Mesenchymal stem cell (in vitro differentiated cells and primary cell): ENCODE measurements around the gene POLR1G.
A peak's percentile ranks its signal among the peaks of the same experiment; 100 is the strongest.
"Not testable (repeated sequence)": the region's sequence is repeated elsewhere in the genome, so short reads cannot be mapped to it uniquely, and the experiment has no call there.

Experiments used
- DNase-seq: peaks from one replicate; pipeline ENCODE4 v3.0.0-alpha.2; 2013
- H2AFZ ChIP-seq: one replicate; pipeline ENCODE4 v1.6.1; 2013; ENCODE audit warnings: low read depth, mild to moderate bottlenecking, control low read depth, inconsistent platforms, low read length, moderate library complexity
- H2AK5ac ChIP-seq: 2 replicates; pipeline ENCODE4 v1.6.1; 2013; ENCODE audit warnings: low read length, moderate library complexity, mild to moderate bottlenecking, inconsistent platforms; ENCODE audit not compliant: severe bottlenecking
- H2BK120ac ChIP-seq: one replicate; pipeline ENCODE4 v1.6.1; 2013; ENCODE audit warnings: low read depth, mild to moderate bottlenecking, inconsistent platforms, low read length, moderate library complexity
- H2BK12ac ChIP-seq, 2 experiments: one replicate each; pipeline ENCODE4 v1.6.1; 2013; ENCODE audit warnings: inconsistent platforms in 2 of 2, low read length in 2 of 2, mild to moderate bottlenecking in 2 of 2, moderate library complexity in 2 of 2, control low read depth in 1 of 2
- H2BK15ac ChIP-seq: one replicate; pipeline ENCODE4 v1.6.1; 2013; ENCODE audit warnings: mild to moderate bottlenecking, low read depth, inconsistent platforms; ENCODE audit not compliant: poor library complexity, severe bottlenecking
- H2BK5ac ChIP-seq: 2 replicates; pipeline ENCODE4 v1.6.1; 2013; ENCODE audit warnings: low read depth, mild to moderate bottlenecking, low read length, control low read depth, inconsistent platforms; ENCODE audit not compliant: poor library complexity, severe bottlenecking
- H3K14ac ChIP-seq, 2 experiments: one replicate each; pipeline ENCODE4 v1.6.1; 2013; ENCODE audit warnings: inconsistent platforms in 2 of 2, low read length in 2 of 2, control low read depth in 1 of 2, mild to moderate bottlenecking in 1 of 2, moderate library complexity in 1 of 2
- H3K18ac ChIP-seq, 2 experiments: one replicate each; pipeline ENCODE4 v1.6.1; 2013; ENCODE audit warnings: inconsistent platforms in 2 of 2, low read length in 2 of 2, control low read depth in 1 of 2, low read depth in 1 of 2, mild to moderate bottlenecking in 1 of 2
- H3K23ac ChIP-seq, 2 experiments: one replicate each; pipeline ENCODE4 v1.6.1; 2013; ENCODE audit warnings: inconsistent platforms in 2 of 2, low read length in 2 of 2, mild to moderate bottlenecking in 2 of 2, moderate library complexity in 2 of 2, control low read depth in 1 of 2
- H3K27ac ChIP-seq: 2 replicates; pipeline ENCODE4 v1.5.1; 2013; ENCODE audit warnings: mild to moderate bottlenecking, moderate library complexity, low read length, control low read depth, inconsistent platforms; ENCODE audit not compliant: poor library complexity, severe bottlenecking
- H3K27me3 ChIP-seq, 2 experiments: 2 replicates each; pipeline versions ENCODE4 v1.6.1 to v1.7.0; 2013; ENCODE audit warnings: low read length in 2 of 2, mild to moderate bottlenecking in 2 of 2, moderate library complexity in 2 of 2, control low read depth in 1 of 2, inconsistent platforms in 1 of 2; ENCODE audit not compliant: control insufficient read depth in 1 of 2, insufficient read depth in 1 of 2
- H3K36me3 ChIP-seq, 2 experiments: 2 replicates each; pipeline versions ENCODE4 v1.6.1 to v1.7.0; 2013; ENCODE audit warnings: low read length in 2 of 2, control low read depth in 1 of 2, inconsistent platforms in 1 of 2, low read depth in 1 of 2, mild to moderate bottlenecking in 1 of 2; ENCODE audit not compliant: insufficient read depth in 2 of 2, control insufficient read depth in 1 of 2
- H3K4ac ChIP-seq, 2 experiments: one replicate each; pipeline ENCODE4 v1.6.1; 2013; ENCODE audit warnings: inconsistent platforms in 2 of 2, low read length in 2 of 2, mild to moderate bottlenecking in 2 of 2, moderate library complexity in 2 of 2, control low read depth in 1 of 2, low read depth in 1 of 2
- H3K4me1 ChIP-seq: 2 replicates; pipeline ENCODE4 v1.6.1; 2013; ENCODE audit warnings: low read depth, low read length, control low read depth; ENCODE audit not compliant: control insufficient read depth, insufficient read depth
- H3K4me2 ChIP-seq: 2 replicates; pipeline ENCODE4 v1.6.1; 2013; ENCODE audit warnings: low read length, mild to moderate bottlenecking, inconsistent platforms; ENCODE audit not compliant: poor library complexity, severe bottlenecking
- H3K4me3 ChIP-seq, 2 experiments: 2 replicates each; pipeline versions ENCODE4 v1.5.1 to v1.7.0; 2013; ENCODE audit warnings: low read length in 2 of 2, mild to moderate bottlenecking in 2 of 2, control low read depth in 1 of 2, low read depth in 1 of 2; ENCODE audit not compliant: insufficient read depth in 1 of 2
- H3K79me1 ChIP-seq: replicated peaks from 2 replicates; pipeline ENCODE4 v1.6.1; 2013; ENCODE audit warnings: mild to moderate bottlenecking, control low read depth, low read length, inconsistent platforms; ENCODE audit not compliant: poor library complexity, severe bottlenecking
- H3K9ac ChIP-seq: 2 replicates; pipeline ENCODE4 v1.7.0; 2013; ENCODE audit warnings: mild to moderate bottlenecking, low read length, moderate library complexity
- H3K9me3 ChIP-seq: 2 replicates; pipeline ENCODE4 v1.7.0; 2013; ENCODE audit warnings: mild to moderate bottlenecking, low read length; ENCODE audit not compliant: control insufficient read depth
- H4K8ac ChIP-seq: one replicate; pipeline ENCODE4 v1.6.1; 2013; ENCODE audit warnings: inconsistent platforms, mild to moderate bottlenecking, low read length, moderate library complexity
- H4K91ac ChIP-seq: one replicate; pipeline ENCODE4 v1.6.1; 2013; ENCODE audit warnings: mild to moderate bottlenecking, low read length, inconsistent platforms
- WGBS: methylation state at CpG from one replicate; pipeline ENCODE4 v1.1.7; 2013; ENCODE audit warnings: mixed read lengths; 5-methylcytosine and 5-hydroxymethylcytosine counted together

Gene POLR1G

DNA sequence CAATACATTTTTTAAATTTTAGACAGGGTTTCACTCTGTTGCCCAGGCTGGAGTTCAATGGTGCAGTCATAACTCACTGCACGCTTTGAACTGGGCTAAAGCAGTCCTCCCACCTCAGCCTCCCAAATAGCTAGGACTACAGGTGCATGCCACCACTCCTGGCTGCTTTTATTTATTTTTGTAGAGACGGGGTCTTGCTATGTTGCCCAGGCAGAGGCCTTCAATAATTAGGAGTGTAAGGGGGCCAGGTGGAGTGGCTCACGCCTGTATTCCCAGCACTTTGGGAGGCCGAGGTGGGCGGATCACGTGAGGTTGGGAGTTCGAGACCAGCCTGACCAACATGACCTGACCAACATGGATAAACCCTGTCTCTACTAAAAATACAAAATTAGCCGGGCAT lies 26.1 kb downstream of the POLR1G start:
- not testable (repeated sequence) for H2AFZ ChIP-seq, H4K8ac ChIP-seq, H3K36me3 ChIP-seq, H3K23ac ChIP-seq, H3K9ac ChIP-seq, H2BK12ac ChIP-seq, H2BK120ac ChIP-seq, H3K79me1 ChIP-seq, H2BK5ac ChIP-seq, H2BK15ac ChIP-seq, H3K4me1 ChIP-seq, H3K4me2 ChIP-seq, H3K18ac ChIP-seq, H3K27me3 ChIP-seq, H3K4ac ChIP-seq, H3K14ac ChIP-seq, H3K27ac ChIP-seq, H4K91ac ChIP-seq, H3K4me3 ChIP-seq, DNase-seq, H3K9me3 ChIP-seq, H2AK5ac ChIP-seq
- WGBS, result 90% methylated on average over 4 of the region's 8 CpGs

- Histone ChIP-seq H3K23ac (no peak overlapping the region), H3K79me1 (no peaks in the 10 kb centered on the region), H3K27me3 (no peaks in the 10 kb centered on the region), H3K9ac (no peak overlapping the region), H3K4me2 (no peak overlapping the region), H3K9me3 (no peaks in the 10 kb centered on the region), H3K18ac (no peak overlapping the region), H3K4me1 (peaks cover 6% of the 10 kb centered on the region), H2BK15ac (no peak overlapping the region), H2BK12ac (no peak overlapping the region), H3K14ac (no peak overlapping the region), H3K4ac (no peak overlapping the region), H3K4me3 (no peak overlapping the region), H4K8ac (no peak overlapping the region), H3K27ac (no peak overlapping the region), H2AFZ (no peak overlapping the region), H2BK120ac (no peak overlapping the region), H3K36me3 (no peaks in the 10 kb centered on the region), H4K91ac (no peak overlapping the region), H2BK5ac (no peak overlapping the region), H2AK5ac (no peak overlapping the region)
- DNase-seq, result no peak
- 100% methylated on average over 2 of the region's 3 CpGs for WGBS
These were observed 30.9 kb downstream of the POLR1G start for GRCh38 chr19:45437328-45437727.

- Histone ChIP-seq H3K27ac (no peak overlapping the region), H3K4ac (no peak overlapping the region), H3K23ac (no peak overlapping the region), H2BK5ac (no peak overlapping the region), H2BK120ac (no peak overlapping the region), H4K91ac (no peak overlapping the region), H3K27me3 (no peaks in the 10 kb centered on the region), H3K4me1 (peaks cover 15% of the 10 kb centered on the region), H3K36me3 (no peaks in the 10 kb centered on the region), H3K9me3 (no peaks in the 10 kb centered on the region), H2AFZ (no peak overlapping the region), H2AK5ac (no peak overlapping the region), H3K14ac (no peak overlapping the region), H3K4me2 (no peak overlapping the region), H2BK12ac (no peak overlapping the region), H3K79me1 (no peaks in the 10 kb centered on the region), H3K4me3 (peak overlapping the region in 1 of 2 experiments; percentile 72), H3K9ac (peak overlapping the region; percentile 85), H2BK15ac (no peak overlapping the region), H3K18ac (no peak overlapping the region), H4K8ac (no peak overlapping the region)
- DNase-seq, result no peak
- WGBS, result 69% methylated on average over 6 of the region's 10 CpGs
These were observed 32.7 kb downstream of the POLR1G start for GRCh38 chr19:45439190-45439568.

DNA sequence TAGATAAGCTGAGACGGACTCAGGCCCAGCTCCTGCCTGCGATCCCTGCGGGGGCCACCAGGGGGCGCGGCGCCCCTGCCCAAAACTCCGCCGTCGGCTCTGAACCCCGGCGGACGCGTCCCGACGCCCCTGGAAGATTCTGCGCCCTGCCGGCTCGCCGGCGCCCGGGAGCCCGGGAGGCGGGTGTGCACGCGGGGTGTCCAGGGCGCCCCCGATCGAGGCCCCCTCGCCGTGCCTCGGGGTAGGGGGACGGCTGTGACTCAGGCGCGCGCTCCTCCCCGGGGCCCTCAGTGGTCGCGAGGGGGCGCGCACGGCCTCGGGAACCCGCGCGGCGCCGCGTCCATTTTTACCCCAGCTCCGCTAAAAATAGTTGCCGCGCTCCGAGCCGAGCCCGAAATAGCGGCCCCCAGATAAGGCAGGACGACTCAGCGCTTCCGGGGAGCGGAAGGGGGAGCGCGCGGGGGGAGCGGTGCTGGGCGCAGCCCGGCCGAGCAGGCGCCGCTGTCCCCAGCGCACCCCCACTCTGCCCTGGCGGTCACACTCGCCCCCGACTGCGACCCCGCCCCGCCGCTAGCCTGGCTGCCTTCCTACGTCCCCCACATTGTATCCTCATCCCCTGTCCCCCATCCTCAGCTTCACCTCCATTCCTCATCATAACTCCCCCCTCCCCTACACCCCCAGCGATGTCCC lies 33.3 kb downstream of the POLR1G start:
- Histone ChIP-seq H2BK5ac (peak overlapping the region; percentile 36), H4K8ac (peak overlapping the region; percentile 80), H3K14ac (peak overlapping the region in 1 of 2 experiments; percentile 95), H3K4me3 (peak overlapping the region; percentile 71 to 72), H3K9ac (peak overlapping the region; percentile 85), H3K18ac (peak overlapping the region; percentile 25 to 92), H3K23ac (peak overlapping the region in 1 of 2 experiments; percentile 64), H2BK15ac (peak overlapping the region; percentile 92), H3K4me2 (peak overlapping the region; percentile 78), H3K4ac (peak overlapping the region in 1 of 2 experiments; percentile 94), H3K9me3 (no peaks in the 10 kb centered on the region), H3K27me3 (no peaks in the 10 kb centered on the region), H2AFZ (peak overlapping the region; percentile 70), H3K79me1 (no peaks in the 10 kb centered on the region), H2BK120ac (peak overlapping the region; percentile 56), H2BK12ac (peak overlapping the region; percentile 22 to 96), H3K27ac (no peak overlapping the region), H2AK5ac (no peak overlapping the region), H4K91ac (peak overlapping the region; percentile 79), H3K36me3 (no peaks in the 10 kb centered on the region), H3K4me1 (peaks cover 21% of the 10 kb centered on the region)
- WGBS, result 1% methylated on average over 48 of the region's 78 CpGs
- DNase-seq, result peak; percentile 88
